Endometrial microvascular endothelial cells (primary cell): ENCODE results near the gene CSRP2. TPM values are rescaled to one million over a fixed set of nuclear protein-coding genes. Genes with fewer than 3 reads are reported as not detected.

Experiments used
- in situ Hi-C: cut with HindIII; loops from 2 replicates; pipeline ENCODE4 v1.10.0; 2017; ENCODE audit warnings: low sequenced_read_pairs, low pct_unique_long_range_greater_than_20kb; ENCODE audit errors: inconsistent ontology term
- total RNA-seq: library from RNA; depleted of rRNA; stranded (reverse); fragments of >200 nt; gene quantifications from one replicate; pipeline ENCODE4 v1.2.3, GENCODE V29; 2015; ENCODE audit errors: inconsistent ontology term

Gene CSRP2
- total RNA-seq, 1 donor from 2014 or later: 3.0 TPM

DNA sequence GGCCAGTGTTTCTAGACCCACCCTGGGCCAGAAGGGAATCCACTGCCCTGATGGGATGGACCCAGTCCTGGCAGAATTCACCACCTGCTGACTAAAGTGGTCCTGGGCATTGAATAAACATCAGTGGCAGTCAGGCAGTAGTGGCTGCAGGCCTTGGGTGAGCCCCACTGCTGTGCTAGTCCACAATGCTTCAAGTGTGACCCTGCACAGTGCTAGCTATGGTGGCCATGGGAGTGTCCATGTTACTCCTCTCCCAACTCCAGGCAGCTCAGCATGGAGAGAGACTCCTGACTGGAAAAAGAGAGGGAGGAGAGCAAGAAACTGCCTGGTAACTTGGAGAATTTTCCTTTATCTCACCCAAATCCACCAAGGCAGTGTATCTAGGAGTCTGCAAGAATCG is 17.5 kb upstream of the CSRP2 start:
- in situ Hi-C loops: no loop called here

DNA sequence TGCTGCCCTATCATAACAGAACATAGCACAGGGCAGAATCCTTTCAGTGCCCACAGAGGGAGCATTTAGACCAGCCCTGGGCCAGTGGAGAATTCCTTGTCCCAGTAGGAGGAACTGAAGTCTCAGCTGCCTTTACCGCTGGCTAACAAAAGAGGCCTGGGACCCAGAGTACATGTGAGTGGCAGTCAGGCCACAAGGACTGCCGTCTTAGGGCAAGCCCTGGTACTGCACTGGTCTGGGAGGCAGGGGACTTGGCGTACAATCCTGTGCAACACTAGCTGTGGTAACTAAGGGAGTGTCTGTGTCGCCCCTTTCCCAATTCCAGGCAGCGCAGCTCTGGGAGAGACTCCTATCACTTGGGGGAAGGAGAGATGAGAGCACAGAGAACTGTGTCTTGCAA is 17.0 kb upstream of the CSRP2 start:
- in situ Hi-C loops: no loop called here

DNA sequence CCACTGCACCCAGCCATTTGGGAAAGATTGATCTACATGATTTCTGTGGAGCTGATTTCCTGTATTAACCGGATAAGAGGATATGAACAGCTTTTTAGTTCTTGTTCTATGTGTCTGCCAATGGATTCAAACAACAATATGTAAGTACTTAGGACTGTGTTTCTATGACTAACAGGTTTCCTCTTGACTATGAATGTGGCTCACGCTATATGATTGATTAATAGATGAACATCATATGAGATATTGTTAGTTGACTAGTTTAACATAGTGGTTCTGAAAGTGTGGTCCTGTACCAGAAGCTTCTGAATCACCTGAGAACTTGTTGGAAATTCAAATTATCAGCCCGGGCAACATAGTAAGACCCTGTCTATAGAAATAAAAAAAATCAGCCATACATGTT is 12.8 kb upstream of the CSRP2 start:
- in situ Hi-C loops: no loop called here

DNA sequence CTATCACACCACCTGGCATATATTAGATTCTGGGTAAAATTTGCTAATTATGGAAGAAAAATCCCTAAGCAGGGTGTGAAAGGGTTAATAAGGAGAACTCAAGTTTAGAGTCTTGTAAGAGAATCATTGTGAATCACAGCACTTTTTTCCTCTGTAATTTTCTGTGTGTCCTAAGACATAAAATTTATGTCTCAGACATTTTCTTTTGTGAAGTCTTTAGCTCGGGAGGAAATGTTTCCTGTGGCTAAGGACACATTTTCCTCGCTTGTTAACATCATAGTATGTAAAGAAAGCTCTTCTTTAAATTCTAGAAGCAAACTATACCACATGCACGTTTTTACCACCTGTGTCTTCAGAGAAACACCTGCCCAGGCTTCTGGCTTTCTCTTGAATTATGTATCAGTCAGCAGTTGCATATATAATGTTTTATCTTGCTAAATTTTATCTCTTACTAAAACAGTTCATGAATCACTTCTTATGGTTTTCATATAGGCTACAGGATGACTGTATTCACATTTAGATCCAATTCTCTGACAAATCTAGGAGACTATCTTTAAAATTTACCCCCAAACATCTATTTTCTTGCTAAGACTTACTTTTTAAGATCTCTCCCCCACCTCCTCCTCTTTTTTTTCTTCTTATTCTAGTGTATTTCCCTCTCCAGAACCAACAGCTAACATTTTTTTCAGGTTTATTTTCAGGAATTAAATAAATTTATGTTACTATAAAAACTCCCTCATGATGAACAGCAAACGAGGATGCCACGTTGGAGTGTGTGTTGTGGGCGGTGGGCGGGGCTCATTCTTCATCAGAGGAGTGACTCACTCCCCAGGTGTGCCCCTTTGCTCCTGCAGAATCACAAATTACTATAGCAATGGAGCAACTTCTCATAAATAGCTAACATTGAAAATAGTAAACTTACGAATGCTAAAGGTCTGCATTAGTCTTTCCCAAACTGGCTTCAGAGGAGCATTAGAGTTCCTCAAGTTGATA is 11.6 kb upstream of the CSRP2 start:
- in situ Hi-C loops: no loop called here

DNA sequence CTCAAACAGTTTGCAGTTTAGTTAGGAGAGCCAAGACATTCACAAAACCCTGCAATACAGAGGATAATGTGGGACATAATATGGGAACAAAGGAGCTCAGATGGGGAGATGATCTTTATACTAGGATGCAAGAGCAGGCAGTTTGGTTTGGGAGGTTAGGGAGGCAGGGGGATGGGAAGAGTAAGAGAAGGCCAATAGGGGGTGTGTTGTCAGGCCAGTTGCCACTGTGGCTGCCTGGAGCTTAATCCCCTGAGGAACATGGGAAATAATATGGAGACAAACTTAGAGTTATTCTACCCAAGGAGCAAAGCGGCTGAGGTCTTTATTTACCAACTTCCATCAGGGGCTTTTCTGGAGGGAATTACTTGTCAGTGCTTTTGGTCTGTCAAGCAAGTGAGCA is 10.0 kb upstream of the CSRP2 start:
- in situ Hi-C loops: no loop called here

DNA sequence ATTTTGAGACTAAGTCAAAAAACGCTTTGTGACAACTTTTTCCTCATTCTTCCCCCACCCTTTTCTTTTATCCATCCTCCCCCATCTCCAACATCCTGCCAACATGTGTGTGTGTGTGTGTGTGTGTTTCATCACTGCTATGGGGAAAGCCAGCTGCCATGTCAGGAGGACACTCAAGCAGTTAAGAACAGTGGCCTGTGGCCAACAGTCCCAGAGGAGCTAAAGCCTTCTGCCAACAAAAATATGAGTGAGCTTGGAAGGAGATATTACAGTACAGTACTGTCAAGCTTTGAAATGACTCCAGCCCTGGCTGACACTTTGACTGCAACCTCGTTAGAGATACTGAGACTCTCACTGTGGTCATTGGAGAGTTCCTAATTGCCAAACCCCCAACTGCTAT is 5.0 kb upstream of the CSRP2 start:
- in situ Hi-C loops: no loop called here

DNA sequence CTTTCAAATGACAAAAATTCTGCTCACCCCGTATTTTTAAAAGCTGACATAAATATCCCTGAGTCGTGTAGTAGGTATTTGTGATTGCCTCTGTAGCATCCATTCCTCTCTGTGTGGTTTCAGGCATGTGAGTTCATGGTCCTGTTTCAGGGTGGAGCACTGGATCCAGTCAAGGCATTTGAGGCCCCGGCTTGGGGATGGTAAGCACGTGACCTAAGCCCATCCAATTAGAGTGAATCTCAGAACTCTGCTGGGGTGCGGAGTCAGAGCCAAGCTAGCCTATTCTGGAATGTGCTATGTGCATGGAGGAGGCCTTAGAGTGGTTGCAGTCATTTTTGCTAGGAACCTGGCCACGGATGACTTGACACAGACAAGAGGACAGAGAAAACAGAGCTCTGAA is 4.3 kb upstream of the CSRP2 start:
- in situ Hi-C loops: no loop called here

DNA sequence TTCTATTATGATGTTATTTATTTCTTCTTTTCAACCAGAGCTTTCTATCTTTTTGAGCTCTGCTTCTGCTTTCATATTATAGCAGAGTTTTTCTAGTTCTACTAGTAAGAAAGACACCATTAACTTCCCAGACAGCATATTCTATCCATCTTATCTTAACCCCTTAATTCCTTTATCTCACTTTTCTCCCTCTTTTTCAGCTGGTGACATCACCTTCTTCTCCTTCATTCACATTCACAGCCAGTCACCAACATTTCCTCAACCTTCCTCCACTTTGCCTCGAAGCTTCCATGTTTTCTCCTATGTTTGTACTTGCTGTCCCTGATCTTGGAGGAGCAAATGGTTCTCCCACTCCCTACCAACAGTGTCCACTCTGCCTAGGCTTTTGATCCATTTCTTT is 3.5 kb upstream of the CSRP2 start:
- in situ Hi-C loops: no loop called here

DNA sequence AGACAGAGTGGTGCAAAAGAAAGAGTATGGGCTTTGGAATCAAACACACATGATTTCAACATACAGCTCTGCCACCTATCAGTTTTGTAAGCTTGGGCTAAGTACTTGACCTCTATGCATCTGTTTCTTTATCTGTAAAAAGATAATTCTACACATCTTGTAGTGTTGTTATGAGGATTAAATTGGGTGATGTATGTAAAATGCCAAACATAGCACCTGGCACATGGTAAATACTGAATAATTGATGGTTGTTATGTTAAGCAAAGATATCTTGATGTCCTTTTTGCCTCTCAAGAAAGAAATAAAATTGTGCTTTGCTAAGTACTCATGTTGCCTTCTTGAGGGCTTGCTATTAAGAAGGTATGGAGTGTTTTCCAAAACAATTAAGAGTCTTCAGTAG is 2.3 kb upstream of the CSRP2 start:
- in situ Hi-C loops: no loop called here

DNA sequence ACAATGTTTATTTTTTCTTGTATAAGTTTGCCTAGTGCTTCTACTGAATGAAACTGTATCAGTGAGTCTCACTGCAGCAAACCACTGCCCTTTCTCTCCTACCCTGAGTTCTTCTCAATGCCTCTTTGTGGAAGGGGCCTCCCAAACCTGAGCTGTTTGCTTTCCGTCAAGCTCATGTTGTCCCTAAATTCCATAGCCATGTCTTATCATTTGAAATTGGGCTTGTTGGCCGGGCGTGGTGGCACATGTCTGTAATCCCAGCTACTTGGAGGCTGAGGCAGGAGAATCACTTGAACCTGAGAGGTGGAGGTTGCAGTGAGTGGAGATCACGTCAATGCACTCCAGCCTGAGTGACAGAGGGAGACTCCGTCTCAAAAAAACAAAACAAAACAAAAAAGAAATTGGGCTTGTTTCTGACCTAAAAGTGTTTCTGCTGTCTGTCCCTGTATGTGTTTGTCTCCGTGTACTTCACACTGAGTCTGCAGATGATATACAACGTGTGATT is 1.8 kb upstream of the CSRP2 start:
- in situ Hi-C loops: no loop called here

DNA sequence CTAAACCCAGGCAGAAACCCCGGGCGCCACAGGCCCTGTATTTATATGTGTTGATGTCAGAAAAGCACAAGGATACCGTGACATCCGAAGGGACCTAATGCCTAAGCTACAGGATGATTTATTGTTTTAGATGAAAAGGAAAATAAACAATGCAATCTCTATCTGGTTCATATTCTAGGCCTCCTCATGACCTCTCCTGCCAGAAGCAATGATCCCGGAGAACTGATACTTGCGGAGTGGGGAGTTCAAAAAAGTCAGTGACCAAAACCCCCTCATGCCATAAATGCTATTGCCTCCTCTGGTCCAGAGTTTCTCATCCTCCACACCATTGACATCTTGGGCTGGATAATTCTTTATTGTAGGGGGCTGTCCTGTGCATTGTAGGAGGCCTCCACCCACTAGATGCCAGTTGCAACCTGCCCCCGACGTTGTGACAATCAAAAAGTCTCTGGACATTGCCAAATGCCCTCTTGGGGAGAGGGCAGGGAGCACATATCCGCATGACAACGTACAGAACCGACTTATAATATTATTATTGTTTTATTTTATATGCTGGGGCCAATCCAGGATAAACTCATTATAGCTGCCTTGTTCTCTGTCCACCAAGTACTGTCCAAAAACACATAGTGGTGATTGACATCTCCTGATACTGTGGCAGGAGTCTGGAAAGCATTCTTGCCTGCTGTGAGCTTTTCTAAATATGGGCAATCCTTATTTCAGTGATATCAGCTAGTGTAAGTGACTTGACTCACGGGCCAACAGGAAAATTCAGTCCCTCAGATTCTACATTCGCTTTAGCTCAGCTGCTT is 1.1 kb upstream of the CSRP2 start:
- in situ Hi-C loops: no loop called here

DNA sequence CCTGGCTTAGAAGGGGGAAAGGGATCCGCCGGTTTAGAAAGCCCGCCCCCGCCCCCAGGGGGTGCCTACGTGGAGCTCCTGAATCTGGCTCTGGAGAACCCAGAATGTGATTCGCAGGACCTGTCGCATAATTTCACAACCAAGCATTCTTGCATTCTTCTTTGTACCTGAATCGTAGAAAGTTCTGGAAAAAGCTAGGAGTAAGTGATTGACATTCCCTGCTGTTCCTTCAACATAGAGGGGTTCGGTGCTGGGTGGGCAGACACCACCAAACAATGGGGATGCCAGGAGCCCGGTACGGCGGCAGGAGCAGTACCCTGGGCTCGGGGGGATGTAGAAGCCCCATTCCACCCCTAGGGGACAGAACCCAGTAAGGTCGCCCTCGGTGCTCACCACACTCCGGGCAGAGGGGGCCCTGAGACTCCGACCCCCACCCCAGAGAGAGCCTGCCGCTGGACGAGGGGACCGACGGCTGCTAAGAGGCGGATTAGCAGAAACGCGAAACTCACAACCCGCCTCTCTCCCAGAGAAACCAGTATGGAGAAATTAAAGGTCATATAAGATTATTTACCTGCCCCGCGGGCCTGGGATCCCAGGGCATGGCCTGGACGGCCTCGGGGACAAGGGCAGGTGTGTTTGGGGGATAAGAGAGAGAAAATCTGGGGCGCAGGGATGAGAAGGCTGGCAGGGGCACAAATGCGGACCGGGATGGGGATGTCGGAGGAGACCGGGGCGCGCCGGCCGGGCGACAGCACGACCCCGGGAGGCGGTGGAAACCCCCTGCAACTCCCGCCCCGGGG is 520 bp downstream of the CSRP2 start:
- in situ Hi-C loops: no loop called here

DNA sequence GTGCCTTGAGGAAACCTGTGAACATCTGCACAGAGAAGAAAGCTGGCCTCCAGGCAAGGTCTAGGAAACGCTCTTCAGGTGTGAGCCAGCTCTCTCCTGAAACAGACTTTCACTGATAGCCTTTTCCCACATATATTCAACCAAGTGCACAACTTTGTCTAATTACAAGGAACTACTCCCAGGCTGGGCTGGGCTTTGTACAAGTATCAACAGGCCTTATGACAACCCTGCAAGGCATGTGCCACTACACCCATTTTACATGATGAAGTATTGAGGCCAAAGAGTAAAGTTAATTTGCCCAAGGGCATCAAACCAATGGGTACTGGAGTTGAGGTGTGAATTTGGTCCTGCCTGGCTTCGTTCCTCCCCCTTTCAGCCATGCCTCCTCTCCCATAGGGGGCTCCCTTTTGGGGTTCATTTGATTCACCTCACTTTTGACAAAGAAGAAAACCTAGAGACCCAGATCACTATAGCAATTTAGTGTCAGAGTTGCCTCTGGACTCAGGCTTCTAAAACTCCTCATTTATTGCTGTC is 2.1 kb downstream of the CSRP2 start:
- in situ Hi-C loops: no loop called here

DNA sequence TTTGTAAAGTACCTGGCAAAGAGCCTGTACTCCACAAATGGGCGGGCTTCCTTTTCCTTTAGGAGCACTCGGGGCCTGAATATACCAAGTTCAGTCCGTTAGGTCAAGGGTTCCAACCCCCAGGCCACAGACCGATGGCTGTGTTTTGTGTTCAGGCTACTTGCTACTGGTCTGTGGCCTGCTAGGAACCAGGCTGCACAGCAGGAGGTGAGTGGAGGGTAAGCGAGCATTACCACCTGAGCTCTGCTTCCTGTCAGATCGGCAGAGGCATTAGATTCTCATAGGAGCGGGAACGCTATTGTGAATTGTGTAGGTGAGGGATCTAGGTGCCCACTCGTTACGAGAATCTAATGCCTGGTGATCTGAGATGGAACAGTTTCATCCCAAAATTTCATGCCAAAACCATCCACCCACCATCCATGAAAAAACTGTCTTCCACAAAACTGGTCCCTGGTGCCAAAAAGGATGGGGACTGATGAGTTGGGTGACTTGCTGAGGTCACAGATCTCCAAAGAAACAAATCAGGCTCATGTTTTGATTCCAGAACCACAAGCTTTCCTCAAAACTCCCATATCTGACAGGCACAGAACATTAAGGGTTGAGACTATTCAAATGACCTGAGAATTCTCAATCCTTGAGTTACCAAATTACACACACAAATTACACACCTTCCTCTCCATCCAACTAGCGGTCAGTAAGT is 4.2 kb downstream of the CSRP2 start:
- in situ Hi-C loops: no loop called here

DNA sequence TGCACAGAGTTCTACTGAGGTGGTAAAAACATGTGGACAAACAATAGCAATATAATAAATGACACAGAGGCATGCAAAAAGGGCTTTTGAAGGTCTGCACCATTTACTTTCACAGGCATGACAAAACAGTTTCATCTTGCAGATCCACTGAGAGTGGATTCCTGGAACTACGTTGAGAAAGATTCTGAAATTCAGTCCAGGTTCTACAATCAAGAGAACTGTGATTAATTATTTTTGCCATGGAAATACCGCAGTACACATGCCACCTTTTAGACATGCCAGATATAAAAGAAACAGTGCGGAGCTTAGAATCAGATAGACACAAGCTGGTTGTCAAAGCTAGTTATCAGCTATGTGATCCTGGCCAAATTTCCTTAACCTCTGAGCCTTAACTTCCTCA is 4.8 kb downstream of the CSRP2 start:
- in situ Hi-C loops: no loop called here

DNA sequence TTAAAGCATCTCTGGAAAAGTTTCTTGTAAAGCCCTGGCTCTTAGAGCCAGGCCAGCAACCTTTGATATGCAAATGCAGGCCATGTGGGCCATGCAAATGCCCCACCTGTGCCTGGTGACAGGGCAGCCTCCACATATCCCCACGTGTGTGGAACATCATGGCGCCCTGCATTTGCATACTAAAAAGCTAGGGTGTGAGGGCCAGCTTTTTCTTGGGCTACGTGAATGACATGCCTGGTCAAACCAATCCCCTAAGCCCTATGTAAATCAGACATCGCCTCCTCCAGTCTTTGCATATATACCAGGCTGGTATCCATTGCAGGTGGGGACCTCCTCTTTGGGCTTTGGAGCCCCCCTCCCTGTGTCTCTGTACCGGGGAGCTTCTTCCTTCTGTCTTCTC is 6.4 kb downstream of the CSRP2 start:
- in situ Hi-C loops: no loop called here

DNA sequence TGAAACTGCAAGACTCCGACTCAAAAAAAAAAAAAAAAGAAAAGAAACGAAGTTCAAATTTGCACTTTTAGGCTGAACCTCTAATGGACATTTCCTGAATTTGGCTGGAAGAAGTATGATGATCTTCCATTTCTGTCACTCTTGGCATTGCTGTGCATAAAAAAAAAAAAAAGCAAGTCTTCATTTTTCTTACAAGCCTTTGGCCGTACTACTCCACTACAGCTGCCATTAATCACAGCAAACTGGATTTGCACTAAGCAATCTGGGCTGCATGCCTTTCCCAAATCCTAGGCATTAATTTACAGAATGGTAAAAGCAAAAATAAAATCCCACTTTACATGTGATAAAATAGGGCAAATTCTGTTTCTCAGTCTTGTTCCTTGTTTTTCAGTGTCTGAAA is 7.1 kb downstream of the CSRP2 start:
- in situ Hi-C loops: no loop called here

DNA sequence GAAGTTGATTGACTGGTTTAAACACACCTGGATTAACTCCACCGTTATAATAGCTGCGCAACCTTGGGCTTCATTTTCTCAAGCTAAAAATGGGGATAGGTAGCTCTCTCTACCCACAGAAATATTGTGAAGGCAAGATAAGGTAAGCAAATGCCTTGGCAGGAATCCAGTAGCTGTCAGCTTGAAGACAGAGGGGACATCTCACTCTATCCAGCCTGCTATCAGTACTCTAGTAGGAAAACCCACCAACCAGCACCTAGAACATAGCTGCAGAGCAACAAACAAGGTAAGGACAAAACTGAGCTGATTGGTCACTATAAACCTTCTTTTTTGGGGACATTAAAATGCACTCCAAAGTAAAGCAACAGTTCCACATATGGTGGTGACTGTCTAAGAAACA is 7.7 kb downstream of the CSRP2 start:
- in situ Hi-C loops: no loop called here
